Head of caudate nucleus (tissue), 42 donors: ENCODE results near the gene BNIP1.

Experiments used
- DNase-seq, 42 donors: peaks; one replicate each; pipeline versions ENCODE4 v3.0.0 to v3.0.0-alpha.2; 2020 to 2021; ENCODE audit warnings: mixed read lengths in 7 of 42
- intact Hi-C: fragments of 100-400 bp; cut with DNase I; formaldehyde crosslinking; loops from one replicate; pipeline ENCODE4 v1.15.0; 2022

Gene BNIP1

DNA sequence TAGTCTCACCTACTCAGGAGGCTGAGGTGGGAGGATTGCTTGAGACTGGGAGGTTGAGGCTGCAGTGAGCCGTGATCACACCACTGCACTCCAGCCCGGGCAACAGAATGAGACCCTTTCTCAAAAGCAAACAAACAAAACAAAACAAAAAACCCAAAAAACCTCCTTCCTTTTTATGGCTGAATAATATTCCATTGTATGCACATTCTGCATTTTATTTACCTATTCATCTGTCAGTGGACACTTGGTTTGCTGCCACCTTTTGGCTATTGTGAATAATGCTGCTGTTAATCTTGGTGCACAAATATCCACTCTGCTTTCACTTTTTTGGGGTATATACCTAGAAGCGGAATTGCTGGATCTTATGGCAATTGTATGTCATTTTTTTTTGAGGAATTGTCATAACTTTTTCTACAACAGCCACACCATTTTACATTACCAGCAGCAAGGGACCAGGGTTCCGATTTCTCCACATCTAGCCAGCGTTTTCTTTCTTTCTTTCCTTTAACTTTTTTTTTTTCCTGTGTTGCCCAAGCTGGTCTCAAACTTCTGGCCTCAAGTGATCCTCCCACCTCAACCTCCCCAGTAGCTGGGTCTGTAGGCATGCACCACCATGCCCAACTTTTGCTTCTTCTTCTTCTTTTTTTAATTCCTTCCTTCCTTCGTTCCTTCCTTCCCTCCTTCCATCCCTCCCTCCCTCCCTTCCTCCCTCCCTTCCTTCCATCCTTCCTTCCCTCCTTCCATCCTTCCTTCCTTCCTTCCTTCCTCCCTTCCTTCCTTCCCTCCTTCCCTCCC is 60.1 kb downstream of the BNIP1 start:
- intact Hi-C loops = no loop called here
- peak in 1 of 42 donors; percentile 10 for DNase-seq

DNA sequence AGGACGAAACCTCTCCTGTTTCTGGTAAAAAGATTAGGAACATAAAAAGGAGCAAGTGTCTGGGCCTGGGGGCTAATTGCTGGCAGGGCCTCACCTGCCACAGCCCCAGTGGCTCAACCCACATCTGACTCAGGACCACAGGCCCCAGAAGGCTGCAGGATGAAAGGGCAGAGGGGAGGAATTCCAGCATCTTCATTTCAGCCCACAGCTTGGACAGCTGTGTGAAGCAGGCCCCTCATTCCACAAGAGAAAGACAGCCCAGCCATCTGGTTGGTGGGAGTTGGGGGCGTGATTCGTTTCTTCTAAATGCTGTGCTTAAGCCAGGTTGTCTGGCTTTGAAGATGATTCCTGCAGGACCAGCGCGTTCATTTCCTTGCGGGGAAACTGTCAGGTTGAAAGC is 61.6 kb downstream of the BNIP1 start:
- no peak for DNase-seq
- intact Hi-C loops = no loop called here

DNA sequence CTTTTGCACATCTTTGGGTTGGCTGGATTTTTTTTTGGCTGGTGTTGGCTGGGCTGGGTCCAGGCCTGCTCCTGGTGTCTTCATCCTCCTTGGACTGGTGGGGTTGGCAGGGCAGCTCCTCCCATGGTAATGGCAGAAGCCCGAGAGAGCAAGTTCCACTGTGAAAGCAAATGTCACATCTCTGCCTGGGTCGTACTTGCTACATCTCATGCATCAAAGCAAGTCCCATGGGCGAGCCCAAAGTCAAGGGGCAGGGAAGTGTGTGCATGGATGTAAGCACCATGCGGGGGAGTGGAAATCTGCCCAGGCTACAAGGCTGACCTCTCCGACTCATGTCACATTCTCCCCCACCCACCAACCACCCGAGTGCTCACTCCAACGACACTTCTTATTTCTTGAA is 64.0 kb downstream of the BNIP1 start:
- intact Hi-C loops = no loop called here
- DNase-seq = no peak

DNA sequence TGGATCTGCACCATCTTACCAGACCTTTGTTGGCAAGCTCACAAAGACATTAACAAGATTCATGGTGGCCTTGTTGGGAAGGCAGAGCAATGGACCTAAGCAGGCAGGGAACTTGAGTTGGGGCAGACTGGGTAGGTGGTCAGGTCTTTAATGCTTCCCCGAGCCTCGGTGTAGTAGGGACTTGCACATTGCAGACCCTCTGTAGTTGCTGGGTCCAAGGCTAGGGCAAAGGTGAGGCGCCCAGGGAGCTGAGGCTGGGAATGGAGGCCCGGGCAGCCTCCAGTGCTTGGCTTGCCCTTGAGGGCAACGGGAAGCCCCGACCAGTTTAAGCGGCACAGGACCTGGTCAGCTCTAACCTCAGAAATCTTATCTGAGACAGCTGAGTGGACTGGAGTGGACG is 66.5 kb downstream of the BNIP1 start:
- no peak for DNase-seq
- intact Hi-C loops = no loop called here

DNA sequence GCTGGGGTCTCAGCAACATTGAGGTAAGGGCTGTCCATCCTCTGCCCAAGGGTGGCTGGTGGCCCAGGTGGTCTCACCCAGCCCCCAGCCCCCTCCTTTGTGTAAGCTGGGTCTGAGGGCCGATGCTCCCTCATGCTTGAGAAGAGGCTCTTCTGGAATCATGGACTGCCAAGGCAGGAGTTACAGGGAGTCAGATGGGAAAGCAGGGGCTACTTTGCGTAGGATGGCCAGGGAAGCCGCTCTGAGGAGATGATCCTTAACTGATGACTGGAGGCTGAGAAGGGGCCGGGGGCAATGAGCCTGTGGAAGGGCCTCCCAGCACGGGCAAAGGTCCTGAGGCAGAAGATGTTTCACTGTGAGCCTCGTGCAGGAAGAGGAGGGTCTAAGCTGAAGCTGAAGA is 67.0 kb downstream of the BNIP1 start:
- no peak for DNase-seq
- intact Hi-C loops = no loop called here

DNA sequence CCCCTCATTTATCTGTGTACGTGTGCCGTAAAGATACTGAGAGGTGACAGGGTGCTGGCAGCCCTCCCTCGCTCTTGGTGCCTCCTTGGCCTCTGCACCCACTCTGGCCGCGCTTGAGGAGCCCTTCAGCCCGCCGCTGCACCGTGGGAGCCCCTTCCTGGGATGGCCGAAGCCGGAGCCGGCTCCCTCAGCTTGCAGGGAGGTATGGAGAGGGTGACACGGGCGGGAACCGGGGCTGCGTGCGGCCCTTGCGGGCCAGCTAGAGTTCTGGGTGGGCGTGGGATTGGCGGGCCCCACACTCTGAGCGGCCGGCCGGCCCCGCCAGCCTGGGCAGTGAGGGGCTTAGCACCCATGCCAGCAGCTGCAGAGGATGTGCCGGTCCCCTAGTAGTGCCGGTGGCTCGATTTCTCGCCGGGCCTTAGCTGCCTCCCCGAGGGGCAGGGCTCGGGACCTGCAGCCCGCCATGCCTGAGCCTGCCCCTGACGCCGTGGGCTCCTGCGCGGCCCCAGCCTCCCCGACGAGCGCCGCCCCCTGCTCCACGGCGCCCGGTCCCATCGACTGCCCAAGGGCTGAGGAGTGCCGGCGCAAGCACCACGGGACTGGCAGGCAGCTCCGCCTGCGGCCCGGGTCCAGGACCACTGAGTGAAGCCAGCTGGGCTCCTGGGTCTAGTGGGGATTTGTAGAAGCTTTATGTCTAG is 69.1 kb downstream of the BNIP1 start:
- no peak for DNase-seq
- intact Hi-C loops = no loop called here
